ENCODE data around the gene PRDM9. TPM values are rescaled to one million over a fixed set of nuclear protein-coding genes. Genes with fewer than 3 reads are reported as not detected.

Gene PRDM9
- total and polyA plus RNA-seq, 2 of the 8 experiments (the other 6 are each of a cell fraction or from before 2014, with no cell fraction given): not detected

DNA sequence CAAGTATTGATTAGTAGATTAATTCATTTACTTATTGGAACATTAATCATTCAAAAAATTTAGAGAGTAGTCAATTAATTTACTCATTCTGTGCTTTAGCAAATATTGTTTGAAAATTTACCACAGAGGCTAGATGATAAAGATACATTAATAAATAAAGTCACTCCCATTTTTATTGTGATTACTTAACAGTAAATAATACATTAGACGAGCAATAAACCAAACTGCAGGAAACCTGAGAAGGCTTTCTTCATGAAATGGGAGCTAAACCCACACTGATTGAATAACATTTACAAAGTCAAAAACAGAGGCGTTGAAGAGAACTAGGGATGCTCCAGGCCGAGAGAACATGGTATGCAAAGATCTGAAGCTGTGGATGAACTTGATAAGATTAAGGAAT is 38.8 kb upstream of the PRDM9 start (continued):
- TF ChIP-seq ATF3 (IDR thresholded peaks at IDR 0.05; ENCODE audit: insufficient read depth, low read depth, low read length) (no peak), TEAD4 (IDR thresholded peaks at IDR 0.05; ENCODE audit: low read depth, low read length) (no peak)

All from H1 (cell line).